HEK293 (cell line): ENCODE data around the gene KIF4A.

Experiments used
- GFI1B ChIP-seq: fragments of 450-650 bp; formaldehyde crosslinking; IDR thresholded peaks from 2 replicates; pipeline ENCODE4 v1.5.1; 2016; ENCODE audit warnings: missing biosample characterization, missing genetic modification characterization
- GLIS2 ChIP-seq: fragments of 450-650 bp; formaldehyde crosslinking; IDR thresholded peaks from 2 replicates; pipeline ENCODE4 v1.5.1; 2016; ENCODE audit warnings: missing biosample characterization, missing genetic modification characterization
- KLF10 ChIP-seq: fragments of 450-650 bp; IDR thresholded peaks from 2 replicates; pipeline ENCODE4 v1.5.1; 2018; ENCODE audit warnings: missing biosample characterization, mild to moderate bottlenecking, missing genetic modification characterization
- PATZ1 ChIP-seq: fragments of 450-650 bp; formaldehyde crosslinking; IDR thresholded peaks from 2 replicates; pipeline ENCODE4 v1.5.1; 2016; ENCODE audit warnings: missing biosample characterization, missing genetic modification characterization
- SETDB1 ChIP-seq: IDR thresholded peaks from one replicate; pipeline ENCODE4 v1.6.1; 2017; ENCODE audit warnings: mild to moderate bottlenecking, low read length, moderate library complexity, mixed read lengths; ENCODE audit not compliant: insufficient read length
- SP3 ChIP-seq: fragments of 450-650 bp; formaldehyde crosslinking; IDR thresholded peaks from 2 replicates; pipeline ENCODE4 v1.5.1; 2016; ENCODE audit warnings: missing biosample characterization, missing genetic modification characterization
- TCF7L2 ChIP-seq: IDR thresholded peaks from 2 replicates; pipeline ENCODE4 v1.6.1; 2011; ENCODE audit warnings: low read depth, mild to moderate bottlenecking, inconsistent platforms, low read length, moderate library complexity, borderline replicate concordance
- ZBTB7A ChIP-seq: fragments of 450-650 bp; formaldehyde crosslinking; IDR thresholded peaks from 2 replicates; pipeline ENCODE4 v1.5.1; 2016; ENCODE audit warnings: low read depth, missing biosample characterization, missing genetic modification characterization
- ZFP41 ChIP-seq: fragments of 450-650 bp; formaldehyde crosslinking; IDR thresholded peaks from 2 replicates; pipeline ENCODE4 v1.5.1; 2016; ENCODE audit warnings: missing biosample characterization, missing genetic modification characterization, borderline replicate concordance
- ZIC2 ChIP-seq: fragments of 450-650 bp; formaldehyde crosslinking; IDR thresholded peaks from 2 replicates; pipeline ENCODE4 v1.5.1; 2016; ENCODE audit warnings: missing biosample characterization, missing genetic modification characterization
- ZNF133 ChIP-seq: fragments of 450-650 bp; formaldehyde crosslinking; IDR thresholded peaks from 2 replicates; pipeline ENCODE4 v1.5.1; 2016; ENCODE audit warnings: missing biosample characterization, missing genetic modification characterization
- ZNF138 ChIP-seq: fragments of 450-650 bp; formaldehyde crosslinking; IDR thresholded peaks from 2 replicates; pipeline ENCODE4 v1.5.1; 2016; ENCODE audit warnings: missing biosample characterization, missing genetic modification characterization, borderline replicate concordance
- ZNF140 ChIP-seq: fragments of 450-650 bp; formaldehyde crosslinking; IDR thresholded peaks from 2 replicates; pipeline ENCODE4 v1.5.1; 2016; ENCODE audit warnings: missing biosample characterization, missing genetic modification characterization
- ZNF175 ChIP-seq: fragments of 450-650 bp; formaldehyde crosslinking; IDR thresholded peaks from 2 replicates; pipeline ENCODE4 v1.5.1; 2016; ENCODE audit warnings: missing biosample characterization, missing genetic modification characterization
- ZNF19 ChIP-seq: fragments of 450-650 bp; formaldehyde crosslinking; IDR thresholded peaks from 2 replicates; pipeline ENCODE4; 2016; ENCODE audit warnings: missing biosample characterization, missing genetic modification characterization, low read depth
- ZNF214 ChIP-seq: fragments of 450-650 bp; formaldehyde crosslinking; IDR thresholded peaks from 2 replicates; pipeline ENCODE4 v1.5.1; 2017; ENCODE audit warnings: missing biosample characterization, mild to moderate bottlenecking, missing genetic modification characterization, borderline replicate concordance
- ZNF280C ChIP-seq: fragments of 450-650 bp; formaldehyde crosslinking; IDR thresholded peaks from 2 replicates; pipeline ENCODE4 v1.5.1; 2016; ENCODE audit warnings: missing biosample characterization, missing genetic modification characterization
- ZNF280D ChIP-seq: fragments of 450-650 bp; formaldehyde crosslinking; IDR thresholded peaks from 2 replicates; pipeline ENCODE4 v1.5.1; 2016; ENCODE audit warnings: missing biosample characterization, missing genetic modification characterization
- ZNF354C ChIP-seq: fragments of 450-650 bp; formaldehyde crosslinking; IDR thresholded peaks from 2 replicates; pipeline ENCODE4 v1.5.1; 2016; ENCODE audit warnings: missing biosample characterization, missing genetic modification characterization, low read depth, borderline replicate concordance
- ZNF423 ChIP-seq: fragments of 450-650 bp; formaldehyde crosslinking; IDR thresholded peaks from 2 replicates; pipeline ENCODE4 v1.5.1; 2016; ENCODE audit warnings: missing biosample characterization, missing genetic modification characterization
- ZNF510 ChIP-seq: fragments of 450-650 bp; formaldehyde crosslinking; IDR thresholded peaks from 2 replicates; pipeline ENCODE4 v1.5.1; 2018; ENCODE audit warnings: mild to moderate bottlenecking, missing genetic modification characterization, missing biosample characterization; ENCODE audit not compliant: insufficient replicate concordance
- ZNF530 ChIP-seq: fragments of 450-650 bp; formaldehyde crosslinking; IDR thresholded peaks from 2 replicates; pipeline ENCODE4 v1.5.1; 2016; ENCODE audit warnings: low read depth, missing biosample characterization, missing genetic modification characterization
- ZNF549 ChIP-seq: fragments of 450-650 bp; IDR thresholded peaks from 2 replicates; pipeline ENCODE4 v1.5.1; 2018; ENCODE audit warnings: missing biosample characterization, missing genetic modification characterization, mild to moderate bottlenecking, inconsistent platforms, moderate library complexity
- ZNF558 ChIP-seq: fragments of 450-650 bp; formaldehyde crosslinking; IDR thresholded peaks from 2 replicates; pipeline ENCODE4 v1.5.1; 2016; ENCODE audit warnings: missing biosample characterization, missing genetic modification characterization
- ZNF664 ChIP-seq: fragments of 450-650 bp; formaldehyde crosslinking; IDR thresholded peaks from 2 replicates; pipeline ENCODE4 v1.5.1; 2016; ENCODE audit warnings: missing biosample characterization, missing genetic modification characterization
- ZNF76 ChIP-seq: fragments of 450-650 bp; formaldehyde crosslinking; IDR thresholded peaks from 2 replicates; pipeline ENCODE4; 2016; ENCODE audit warnings: low read depth, missing biosample characterization, missing genetic modification characterization, borderline replicate concordance
- ZNF792 ChIP-seq: fragments of 450-650 bp; formaldehyde crosslinking; IDR thresholded peaks from 2 replicates; pipeline ENCODE4 v1.5.1; 2016; ENCODE audit warnings: missing biosample characterization, missing genetic modification characterization
- ZNF843 ChIP-seq: fragments of 450-650 bp; formaldehyde crosslinking; IDR thresholded peaks from 2 replicates; pipeline ENCODE4 v1.5.1; 2016; ENCODE audit warnings: missing biosample characterization, missing genetic modification characterization
- ZSCAN16 ChIP-seq: fragments of 450-650 bp; formaldehyde crosslinking; IDR thresholded peaks from 2 replicates; pipeline ENCODE4 v1.5.1; 2016; ENCODE audit warnings: missing biosample characterization, missing genetic modification characterization
- ZSCAN18 ChIP-seq: fragments of 450-650 bp; formaldehyde crosslinking; IDR thresholded peaks from 2 replicates; pipeline ENCODE4 v1.5.1; 2016; ENCODE audit warnings: missing biosample characterization, missing genetic modification characterization
- ZSCAN23 ChIP-seq: fragments of 450-650 bp; formaldehyde crosslinking; IDR thresholded peaks from 2 replicates; pipeline ENCODE4 v1.5.1; 2016; ENCODE audit warnings: missing biosample characterization, missing genetic modification characterization

The KIF4A gene

GRCh38 chrX:70454441-70455365 is 164.8 kb downstream of the KIF4A start (continued):
- TF ChIP-seq ZNF76 (tag by site-specific recombination) (peak; percentile 13; the same call in 1 of the 2 replicates), PATZ1 (tag by site-specific recombination) (peak; percentile 84), GFI1B (no peak), ZNF664 (tag by site-specific recombination) (no peak), GLIS2 (tag by site-specific recombination) (peak; percentile 80; the same call in 1 of the 2 replicates), ZBTB7A (tag by site-specific recombination) (no peak), ZSCAN18 (tag by site-specific recombination) (no peak), ZIC2 (tag by site-specific recombination) (peak; percentile 40), ZSCAN23 (tag by site-specific recombination) (no peak), ZFP41 (no peak), TCF7L2 (no peak), ZNF843 (tag by site-specific recombination) (no peak), ZNF558 (tag by site-specific recombination) (no peak), ZNF214 (tag by site-specific recombination) (no peak), KLF10 (0 out of 2 replicates have a peak, but pooled peaks have one; percentile 72), ZNF19 (no peak), ZNF549 (tag by site-specific recombination) (no peak), ZNF792 (tag by site-specific recombination) (no peak), ZNF175 (tag by site-specific recombination) (no peak), ZNF354C (no peak), ZNF530 (tag by site-specific recombination) (no peak), ZNF138 (tag by site-specific recombination) (no peak), ZNF280C (no peak), ZNF423 (peak; percentile 93), SP3 (peak; percentile 85), ZNF510 (tag by site-specific recombination) (no peak), ZNF133 (tag by site-specific recombination) (no peak), SETDB1 (no peak), ZNF280D (tag by site-specific recombination) (0 out of 2 replicates have a peak, but pooled peaks have one; percentile 38), ZNF140 (tag by site-specific recombination) (no peak), ZSCAN16 (tag by site-specific recombination) (peak; percentile 83)
